Stimulated activated CD8-positive, alpha-beta memory T cell treated with anti-CD3 and anti-CD28 coated beads, Interleukin-12 subunit alpha, Interleukin-12 subunit beta, amount 100 ng/mL, for 24 hours (primary cell): ENCODE data around the gene AK3.
A peak's percentile ranks its signal among the peaks of the same experiment; 100 is the strongest.

Experiments
- DNase-seq: peaks from one replicate; pipeline ENCODE4 v3.0.0-alpha.2; 2020; ENCODE audit errors: extremely low read depth

AK3 gene

DNA sequence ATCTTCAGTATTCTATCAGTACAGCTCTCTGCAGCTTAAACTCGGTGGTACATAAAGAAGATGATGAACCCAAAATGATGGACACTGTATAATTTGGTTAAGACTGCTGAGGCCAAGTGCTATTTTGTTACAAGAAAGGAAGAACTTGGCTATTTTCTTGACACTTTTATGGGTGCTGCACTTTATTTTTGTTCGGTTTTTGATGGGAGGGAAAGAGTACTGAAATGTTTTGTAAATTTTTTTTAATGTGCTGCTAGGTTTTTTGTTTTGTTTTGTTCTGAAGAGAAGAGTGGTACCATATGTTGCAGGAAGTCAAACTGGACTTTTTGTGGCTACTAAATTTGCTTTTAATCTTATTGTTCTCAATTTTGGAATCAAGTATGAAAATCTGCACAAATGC is 35.0 kb downstream of the AK3 start:
- DNase-seq, result no peak

DNA sequence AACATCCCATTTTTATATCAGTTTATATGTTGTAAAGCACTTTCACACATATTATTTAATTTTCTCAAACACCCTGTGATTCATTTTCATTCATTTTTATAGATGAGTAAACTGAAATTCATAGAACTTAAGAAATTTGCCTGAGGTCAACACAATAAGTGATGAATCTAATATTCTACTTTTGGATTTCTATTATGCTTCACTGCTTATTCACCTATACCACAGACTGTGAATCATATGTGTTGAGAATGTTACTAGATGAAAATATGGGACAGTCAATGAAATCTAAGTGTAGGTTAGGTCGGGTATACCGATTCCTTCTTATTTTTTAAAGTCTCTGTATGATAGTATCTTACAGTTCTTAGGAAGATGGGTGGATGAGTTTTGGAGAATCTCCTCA is 36.9 kb downstream of the AK3 start:
- DNase-seq, result no peak

DNA sequence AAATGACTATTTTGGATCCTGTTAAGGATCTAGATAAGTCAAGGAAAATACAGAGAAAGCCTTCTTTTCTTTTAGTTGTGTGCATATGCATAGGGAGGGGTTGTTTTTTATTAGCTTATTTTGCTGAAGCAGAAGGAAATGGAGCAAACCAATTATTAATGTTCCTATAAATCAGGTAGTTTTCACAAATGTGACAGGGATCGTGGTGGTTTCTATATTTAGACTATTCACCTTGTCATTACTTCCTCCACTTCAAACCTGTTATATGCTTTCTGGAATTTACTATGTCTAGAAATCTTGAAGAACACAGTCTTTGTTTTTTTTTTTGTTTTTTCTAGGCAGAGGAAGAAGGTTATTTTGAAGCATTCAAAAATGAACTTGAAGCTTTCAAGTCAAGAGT is 39.5 kb downstream of the AK3 start:
- no peak for DNase-seq

DNA sequence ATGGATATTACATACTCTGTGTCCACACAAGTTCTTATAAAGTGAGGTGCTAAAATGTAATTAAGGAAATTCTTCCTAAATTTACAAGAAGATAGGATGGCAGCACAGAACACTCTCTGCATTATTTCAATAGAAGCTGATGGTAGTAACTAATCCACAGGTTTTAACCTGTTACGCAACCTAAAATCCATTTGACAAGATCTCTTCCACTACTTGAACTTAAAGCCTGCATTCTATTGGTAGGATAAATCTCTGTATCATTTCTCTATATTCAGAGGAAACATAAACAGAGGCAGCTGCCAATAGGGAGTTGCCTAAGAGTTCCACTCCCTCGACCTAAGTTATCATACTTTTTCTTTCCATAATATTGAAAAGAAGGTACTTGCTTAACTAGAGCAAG is 40.1 kb downstream of the AK3 start:
- DNase-seq, result no peak

DNA sequence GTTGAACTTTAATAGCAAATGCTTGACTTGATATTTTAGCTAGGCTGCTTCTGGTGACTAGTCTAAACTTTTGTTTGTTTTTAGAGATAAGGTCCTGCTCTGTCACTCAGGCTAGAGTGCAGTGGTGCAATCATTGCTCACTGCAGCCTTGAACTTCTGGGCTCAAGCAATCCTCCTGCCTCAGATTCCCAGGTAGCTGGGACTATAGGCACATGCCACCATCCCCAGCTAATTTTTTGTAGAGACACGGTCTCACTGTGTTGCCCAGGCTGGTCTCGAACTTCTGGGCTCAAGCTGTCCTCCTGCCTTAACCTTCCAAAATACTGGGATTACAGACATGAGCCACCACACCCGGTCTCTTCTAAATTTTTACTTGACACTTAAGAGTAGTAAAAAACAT is 40.9 kb downstream of the AK3 start:
- DNase-seq, result no peak

DNA sequence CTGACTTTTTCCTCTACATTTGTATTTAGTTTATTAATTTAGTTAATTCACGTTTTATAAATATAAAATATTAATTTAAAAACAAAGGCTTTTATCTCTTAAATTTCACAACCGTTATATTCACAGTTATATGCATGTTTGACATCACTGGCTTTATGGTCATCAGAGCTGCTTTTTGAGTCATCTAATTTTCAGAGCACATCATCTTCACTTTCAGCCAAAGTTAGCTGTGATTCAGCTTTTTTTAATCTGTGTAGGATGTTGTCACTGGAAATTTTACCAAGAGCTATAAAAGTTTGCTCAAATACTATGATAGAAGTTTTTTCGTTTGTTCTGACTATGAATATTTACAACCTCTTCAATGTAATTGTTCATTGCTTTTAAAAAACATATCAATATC is 49.2 kb downstream of the AK3 start:
- DNase-seq, result no peak

DNA sequence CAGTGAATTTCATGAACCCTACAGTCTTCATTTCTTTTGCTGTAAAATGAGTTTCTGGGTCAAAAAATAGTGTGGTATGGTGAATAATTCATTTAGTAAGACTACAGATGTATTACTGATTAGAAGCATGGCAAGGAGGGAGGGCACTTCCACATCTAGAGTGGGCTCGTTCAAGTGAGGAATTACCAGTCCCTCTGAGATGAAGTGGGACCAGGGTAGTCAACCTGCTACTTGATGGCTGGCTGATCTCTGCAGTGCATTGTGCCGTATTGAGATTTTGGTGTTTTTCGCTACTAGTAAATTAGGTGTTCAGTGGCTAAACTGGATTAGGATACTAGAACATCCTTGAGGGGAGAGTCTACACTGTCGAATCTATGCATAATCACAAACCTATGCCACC is 50.9 kb downstream of the AK3 start:
- DNase-seq, result no peak

DNA sequence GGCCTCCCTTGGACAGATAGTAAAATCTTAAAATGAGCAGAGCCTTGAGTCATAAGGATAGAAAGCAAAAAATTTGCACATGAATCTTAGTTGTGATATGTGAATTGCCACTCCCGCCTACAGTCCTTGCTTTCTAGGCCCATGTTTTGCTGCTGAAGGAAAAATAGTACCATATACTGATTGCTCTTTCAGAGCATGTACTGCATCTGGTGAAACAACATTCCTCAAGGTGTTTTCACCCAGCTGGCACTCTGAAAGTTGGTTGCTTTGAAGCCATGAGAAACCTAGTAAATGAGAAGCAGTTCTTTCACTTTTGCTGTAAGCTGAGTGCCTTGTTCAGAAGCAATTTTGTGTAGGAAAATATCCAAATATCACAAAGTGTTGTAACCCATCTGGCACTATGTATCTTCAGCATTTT is 51.3 kb downstream of the AK3 start:
- no peak for DNase-seq

DNA sequence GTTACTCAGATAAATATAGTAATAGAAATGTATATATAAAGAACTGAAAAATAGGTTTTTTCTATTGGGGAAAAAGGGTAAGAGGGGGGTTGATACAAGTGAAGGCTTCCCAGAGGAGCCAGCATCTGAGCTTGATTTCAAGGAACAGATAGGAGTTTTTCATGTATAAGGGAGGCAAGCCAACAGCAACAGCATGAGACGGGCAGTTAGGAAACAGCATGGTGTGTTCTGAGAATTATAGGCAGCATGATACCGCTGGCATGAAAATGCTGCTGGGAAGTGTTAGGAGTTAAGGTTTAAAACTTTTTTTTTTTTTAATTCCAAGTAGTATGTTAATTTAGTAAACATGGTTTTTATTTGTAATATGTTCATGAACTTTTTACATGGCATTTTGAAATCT is 52.0 kb downstream of the AK3 start:
- no peak for DNase-seq

DNA sequence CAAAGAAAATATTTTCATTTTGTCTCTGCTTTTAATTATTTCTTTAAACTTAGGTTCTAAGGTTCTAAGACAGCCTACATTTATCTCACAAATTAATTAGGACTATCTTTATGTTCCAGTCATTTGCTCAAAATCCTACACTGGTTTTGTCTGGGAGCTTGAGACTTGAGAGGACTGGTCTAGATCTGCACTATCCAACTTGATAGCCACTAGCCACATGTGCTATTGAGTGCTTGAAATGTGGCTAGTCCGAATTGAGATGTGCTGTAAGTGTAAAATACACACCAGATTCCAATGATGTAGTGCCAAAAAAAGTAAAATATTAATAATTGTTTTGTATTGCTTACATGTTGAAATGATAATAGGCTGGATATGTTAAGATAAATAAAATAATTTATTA is 54.4 kb downstream of the AK3 start:
- DNase-seq, result no peak

DNA sequence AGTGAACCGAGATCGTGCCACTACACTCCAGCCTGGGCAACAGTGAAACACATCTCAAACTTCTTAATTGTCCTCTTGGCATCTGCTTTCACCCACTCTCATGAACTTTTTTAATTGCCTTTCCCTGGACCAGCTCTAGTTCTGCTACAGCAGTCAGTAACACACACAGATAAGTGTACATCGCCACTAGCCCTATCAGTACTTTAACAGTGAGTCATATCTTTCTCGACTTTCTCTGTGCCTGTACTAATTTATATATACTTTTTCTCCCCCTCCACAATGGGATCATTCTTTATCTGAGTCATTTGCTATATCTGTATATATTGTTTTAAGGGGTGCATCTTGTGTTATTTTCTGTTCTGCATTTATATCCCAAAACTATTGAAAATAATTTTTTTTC is 54.9 kb downstream of the AK3 start:
- DNase-seq, result no peak

DNA sequence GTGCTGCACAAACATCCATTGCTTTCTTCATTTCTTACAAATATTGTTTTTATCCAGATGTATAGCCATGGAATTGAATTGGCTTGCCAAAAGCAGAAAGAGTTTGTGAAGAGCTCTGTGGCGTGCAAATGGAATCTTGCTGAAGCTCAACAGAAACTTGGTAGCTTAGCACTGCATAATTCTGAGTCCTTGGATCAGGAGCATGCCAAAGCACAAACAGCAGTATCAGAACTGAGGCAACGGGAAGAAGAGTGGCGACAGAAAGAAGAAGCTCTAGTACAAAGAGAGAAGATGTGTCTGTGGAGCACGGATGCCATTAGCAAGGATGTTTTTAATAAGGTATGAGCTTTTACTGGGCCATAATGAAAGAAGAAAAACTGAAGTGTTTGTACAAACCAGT is 56.2 kb downstream of the AK3 start:
- DNase-seq, result no peak

DNA sequence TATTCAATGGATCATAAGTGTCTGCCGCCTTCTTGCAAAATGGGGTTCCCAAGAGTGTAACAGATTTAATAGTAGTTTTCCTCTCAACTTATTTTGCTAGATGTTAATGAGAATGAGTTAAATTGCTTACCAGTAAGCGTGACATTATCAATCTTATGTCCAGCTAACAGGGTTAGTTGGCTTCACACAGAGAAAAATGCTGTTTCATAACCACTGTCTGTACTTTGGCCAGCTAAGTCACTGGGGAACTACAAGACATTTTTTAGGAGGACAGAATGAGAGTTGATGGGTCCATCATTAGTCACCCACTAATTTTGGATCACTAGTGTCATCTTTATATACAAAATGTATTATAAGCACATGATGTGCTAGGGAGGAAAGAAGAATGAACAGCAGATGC is 60.3 kb downstream of the AK3 start:
- no peak for DNase-seq

DNA sequence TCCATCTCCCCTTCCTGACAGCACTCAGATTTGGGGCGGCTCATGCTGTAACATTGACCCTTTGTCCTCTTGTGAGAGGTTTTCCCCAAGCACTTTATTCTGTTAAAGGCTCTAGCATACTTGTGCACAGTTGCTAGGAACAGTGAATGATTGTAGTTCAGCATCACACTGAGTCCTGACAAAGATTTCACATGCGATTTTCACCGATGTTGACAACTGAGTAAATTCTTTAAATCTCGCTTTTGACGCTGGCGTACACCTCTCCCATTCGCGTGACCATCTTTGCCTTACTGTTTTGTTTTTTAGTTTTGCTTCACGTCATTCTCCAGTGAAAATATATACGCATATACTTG is 60.9 kb downstream of the AK3 start:
- no peak for DNase-seq

DNA sequence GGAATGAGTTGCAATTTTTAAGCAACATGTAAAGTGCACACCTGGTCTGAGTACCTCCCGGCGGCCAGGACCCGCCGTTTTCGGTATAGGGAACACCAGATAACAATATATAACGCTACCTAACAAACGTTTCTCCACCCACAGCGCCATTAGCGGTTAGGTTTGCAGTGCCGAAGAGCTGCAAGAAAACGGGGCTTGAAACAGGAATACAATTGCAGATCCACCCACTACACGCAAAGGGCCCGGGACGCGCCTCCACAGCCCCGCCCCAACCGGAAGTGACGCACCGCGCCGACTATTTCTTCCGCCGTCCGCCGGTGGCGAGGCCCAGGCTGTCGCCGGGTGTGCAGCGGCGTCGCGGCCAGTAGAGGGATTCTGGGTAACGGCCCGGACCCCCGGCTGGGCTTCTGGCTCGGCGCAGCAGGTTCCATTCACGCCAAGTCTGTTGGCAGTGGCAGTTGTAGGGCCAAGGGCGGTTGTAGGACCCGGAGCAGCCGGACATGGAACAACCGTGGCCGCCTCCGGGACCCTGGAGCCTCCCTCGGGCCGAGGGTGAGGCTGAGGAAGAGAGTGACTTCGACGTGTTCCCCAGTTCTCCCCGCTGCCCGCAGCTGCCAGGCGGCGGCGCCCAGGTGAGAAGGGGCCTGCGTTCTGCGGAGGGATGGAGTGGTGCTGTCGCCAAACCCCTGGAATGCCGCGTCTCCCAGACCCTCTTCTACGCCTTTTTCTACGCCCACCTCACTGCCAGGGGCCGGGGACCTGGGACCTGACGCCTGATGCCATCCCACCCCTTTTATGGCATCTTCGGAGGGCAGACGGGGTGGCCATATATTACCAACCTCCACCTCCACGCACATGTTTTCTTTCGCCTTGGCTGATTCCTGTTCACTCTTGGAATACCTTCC is 61.5 kb downstream of the AK3 start, which contains the start of gene CDC37L1:
Gene CDC37L1 (plus strand): TSS at position 302 of the 905 bp plus-strand sequence. CDS start 199 bp downstream, at position 501.
- peak; percentile 97 for DNase-seq

DNA sequence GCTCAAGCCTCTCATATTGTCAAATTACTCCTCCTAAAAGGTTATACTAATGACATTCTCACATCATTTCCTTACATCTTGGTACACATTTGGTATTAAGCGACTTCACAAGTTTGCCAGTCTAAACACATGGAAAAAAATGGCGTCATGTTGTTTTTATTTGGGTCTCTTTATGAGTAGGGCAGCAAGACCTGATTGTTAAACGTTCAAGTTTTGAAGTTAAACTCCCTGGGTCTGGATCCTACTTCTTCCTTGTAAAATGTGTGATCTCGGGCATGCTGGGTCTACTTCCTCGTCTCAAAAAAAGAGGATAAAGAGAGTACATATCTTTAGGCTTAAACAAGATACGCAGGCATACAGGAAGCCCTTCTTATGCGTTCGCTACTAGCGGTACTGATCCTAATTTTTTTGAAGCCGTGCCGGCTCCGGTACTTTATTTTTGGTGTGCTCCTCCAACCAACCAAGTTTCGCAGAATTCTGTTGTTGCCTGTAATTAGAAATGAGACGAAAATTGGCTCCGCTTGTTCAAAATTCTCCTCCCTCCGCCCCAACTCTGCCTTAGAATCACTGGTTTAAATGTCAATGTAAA is 62.2 kb downstream of the AK3 start:
- no peak for DNase-seq

DNA sequence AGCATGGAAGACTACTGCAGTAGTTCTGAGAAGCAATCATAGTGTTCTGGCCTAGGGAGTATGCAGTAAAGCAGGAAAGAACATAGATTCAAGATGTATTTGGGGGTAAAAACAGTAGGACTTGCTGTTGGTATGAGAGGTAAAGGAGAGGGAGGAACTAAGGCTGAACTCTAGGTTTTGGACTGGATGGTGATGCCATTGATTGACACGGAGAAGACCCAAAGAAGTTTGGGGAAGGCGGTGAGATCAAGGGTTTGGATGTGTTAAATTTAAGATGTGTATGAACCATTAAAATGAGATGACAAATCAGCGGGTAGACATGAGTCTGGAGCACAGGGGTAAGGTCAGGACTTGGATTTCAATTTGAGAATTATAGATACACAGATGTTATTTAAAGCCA is 63.6 kb downstream of the AK3 start:
- DNase-seq, result no peak

DNA sequence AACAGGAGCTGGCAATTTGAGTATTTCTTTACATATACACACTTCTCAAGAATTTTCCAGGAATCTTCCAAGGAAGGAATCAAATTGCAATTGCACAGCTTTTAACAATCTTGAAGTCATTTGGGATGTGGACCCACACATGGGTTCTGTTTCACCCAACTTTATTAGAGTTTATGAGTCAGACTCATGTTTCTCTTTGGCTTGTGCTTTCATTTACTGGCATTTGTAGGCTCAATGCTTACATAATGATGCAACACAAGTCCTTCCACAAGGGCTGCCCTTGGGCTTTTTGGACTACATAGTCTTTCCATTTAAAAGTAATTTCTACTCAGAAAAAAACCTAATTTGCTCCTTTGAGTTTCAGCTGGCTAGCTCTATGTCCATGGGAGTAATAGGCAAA is 66.2 kb downstream of the AK3 start:
- DNase-seq, result no peak

DNA sequence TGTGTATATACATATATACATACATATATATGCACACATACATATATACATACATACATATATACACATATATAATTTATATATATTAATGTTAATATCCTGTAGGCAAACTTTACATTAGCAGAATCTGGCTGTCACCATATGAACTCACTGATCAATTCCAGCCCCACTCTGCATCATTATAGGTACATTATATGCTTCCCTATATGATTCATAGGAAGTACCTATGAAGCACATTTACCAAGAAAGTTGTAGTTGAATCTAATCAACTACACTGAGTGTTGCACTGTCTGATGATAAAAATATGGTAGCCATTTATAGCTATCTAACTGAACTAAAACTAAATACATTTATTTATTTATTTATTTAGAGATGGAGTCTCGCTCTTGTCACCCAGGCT is 69.3 kb downstream of the AK3 start:
- no peak for DNase-seq

DNA sequence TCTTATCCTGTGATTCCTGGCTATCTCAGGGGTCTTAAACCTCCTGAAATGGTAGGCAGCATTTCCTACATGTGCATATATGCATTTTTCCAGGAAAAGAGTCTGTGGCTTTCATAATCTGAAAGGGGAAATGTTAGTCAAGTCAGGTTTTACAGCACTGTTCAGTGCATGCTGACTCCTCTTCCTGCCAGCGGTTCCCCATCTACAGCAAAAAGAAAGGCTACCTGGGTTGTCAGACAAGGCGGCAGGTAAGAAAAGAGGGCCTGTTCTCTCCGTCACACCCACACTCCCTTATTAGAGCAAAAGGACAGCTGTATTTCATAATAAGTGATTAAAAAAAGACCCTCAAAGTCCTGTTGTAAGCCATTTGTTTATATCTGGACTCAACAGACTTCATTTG is 70.4 kb downstream of the AK3 start:
- no peak for DNase-seq

DNA sequence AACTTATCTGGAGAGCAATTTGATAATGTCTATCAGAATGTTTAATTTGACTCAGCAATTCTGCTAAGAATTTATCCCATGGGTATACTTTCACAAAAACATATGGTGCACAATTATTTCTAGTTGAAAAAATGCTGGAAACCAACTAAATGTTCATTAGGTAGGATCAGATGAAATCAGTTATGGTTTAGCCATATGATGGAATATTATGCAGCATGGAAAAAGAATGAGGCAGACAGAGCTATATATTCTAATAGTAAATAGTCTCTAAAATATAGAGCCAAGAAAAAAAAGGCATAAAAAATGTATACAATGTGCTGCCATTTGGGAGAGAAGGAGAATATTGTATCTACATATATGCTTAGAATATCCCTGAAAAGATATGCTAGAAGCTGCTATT is 71.1 kb downstream of the AK3 start:
- no peak for DNase-seq

DNA sequence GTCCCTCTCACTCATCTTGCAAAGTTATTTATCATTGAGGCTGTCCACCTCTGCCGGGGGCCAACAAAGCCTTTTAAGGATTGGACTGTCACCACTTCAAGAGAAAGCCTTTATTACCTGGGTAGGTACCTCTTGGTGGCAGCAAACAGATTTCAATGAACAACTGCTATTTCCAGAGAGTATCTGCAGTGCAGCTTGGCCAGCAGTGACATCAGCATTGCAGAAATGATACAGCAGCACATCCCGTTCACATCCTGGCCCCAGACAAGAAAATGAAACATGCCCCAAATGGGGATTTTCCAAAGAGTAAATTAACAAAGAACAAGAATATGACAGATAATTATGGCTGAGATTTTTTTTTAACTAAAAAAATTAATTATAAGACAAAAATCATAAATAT is 72.4 kb downstream of the AK3 start:
- no peak for DNase-seq

DNA sequence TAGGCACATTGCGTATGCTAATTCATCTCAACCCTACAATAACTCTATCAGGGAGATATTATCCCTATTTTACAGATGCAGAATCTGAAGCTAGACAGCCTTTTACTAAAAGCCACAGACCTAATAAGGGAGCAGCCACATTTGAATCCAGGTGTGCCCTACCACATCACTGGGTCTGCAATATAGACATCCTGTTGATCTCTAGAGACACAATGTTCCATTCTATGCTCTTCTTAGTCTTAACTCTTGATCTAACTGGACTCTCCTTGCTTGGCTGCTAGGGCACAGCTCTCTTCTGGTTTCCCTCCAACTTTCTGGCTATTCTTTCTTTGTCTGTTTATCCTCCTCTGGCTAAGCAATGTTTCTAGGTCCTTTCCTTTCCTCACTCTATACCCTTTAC is 73.3 kb downstream of the AK3 start:
- DNase-seq, result no peak
